Measurements from ENCODE around the gene DBNDD1. TPM values are rescaled to one million over a fixed set of nuclear protein-coding genes. Genes with fewer than 3 reads are reported as not detected.

DBNDD1 gene
- total and polyA plus RNA-seq, 2 donors (not counting 1 experiment from before 2014, with no cell fraction given): 3.1 to 72.1 TPM

DNA sequence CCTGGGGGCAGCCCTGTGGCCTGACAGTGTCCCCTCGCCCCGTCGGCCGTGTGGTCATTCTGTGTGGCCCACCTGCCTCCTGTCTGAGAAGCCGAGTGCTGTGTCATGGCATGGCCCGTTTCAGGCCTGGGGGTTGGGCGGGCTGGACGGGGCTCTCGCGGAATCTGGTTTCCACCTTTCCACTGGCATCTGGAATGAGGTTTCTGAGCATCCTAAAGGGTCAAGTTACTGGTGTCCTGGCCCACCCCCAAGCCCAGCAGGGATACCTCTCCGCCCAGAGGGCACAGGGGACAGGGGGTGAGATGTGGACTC, 7.8 kb downstream of the DBNDD1 start:
- H3K4me2 ChIP-seq (replicated peaks; ENCODE audit: low read depth, low read length, poor library complexity, severe bottlenecking): peak overlapping the region; percentile 40
- CTCF ChIA-PET: interaction anchor here (0.5 to 1.1 kb wide), 2 partner anchors 37 to 47 kb away, joined by 3 read pairs; no protein-coding TSS in a partner anchor
- no peaks in the 10 kb centered on the region for H3K36me3 ChIP-seq (replicated peaks in 1 of 2; ENCODE audit: control extremely low read depth in 1 of 2, control insufficient read depth in 1 of 2, extremely low read depth in 1 of 2, insufficient read depth in 2 of 2, low read length in 1 of 2)
- POLR2A ChIA-PET: interaction anchor here (0.6 kb wide), 1 partner anchor 1325 kb away, joined by 3 read pairs; no protein-coding TSS in a partner anchor
- Mint-ChIP-seq H3K4me1 (peaks cover 65% of the 10 kb centered on the region), H3K27me3 (peaks cover 6% of the 10 kb centered on the region), H3K4me3 (no peak overlapping the region), H3K9me3 (ENCODE audit: insufficient read depth) (no peaks in the 10 kb centered on the region), H3K27ac (no peak overlapping the region)
- intact Hi-C loops (cut with micrococcal nuclease): loop anchor here (10.0 kb wide), 1 partner anchor 87 kb away; the partner anchor contains the start of gene TUBB3
- no peak overlapping the region for H3K9ac ChIP-seq (ENCODE audit: low read length)
- H3K79me2 ChIP-seq (ENCODE audit: control insufficient read depth, insufficient read depth, low read length): no peaks in the 10 kb centered on the region
- ATAC-seq (ENCODE audit: low read depth) (no peak), DNase-seq (no peak)
- TF ChIP-seq EZH2 (IDR thresholded peaks at IDR 0.05; ENCODE audit: borderline replicate concordance, insufficient read depth, low read depth, low read length, poor library complexity, severe bottlenecking): no peak
- H3K27ac ChIP-seq (ENCODE audit: low read length in 2 of 2): no peak overlapping the region
- H4K20me1 ChIP-seq (ENCODE audit: control insufficient read depth, insufficient read depth, low read length, poor library complexity, severe bottlenecking): peaks cover 17% of the 10 kb centered on the region
- H3K4me3 ChIP-seq (ENCODE audit: control extremely low read depth in 1 of 5, extremely low read depth in 1 of 5, insufficient read depth in 1 of 5, low read depth in 2 of 5, low read length in 4 of 5): no peak overlapping the region
- 77% methylated on average over 11 of the region's 11 CpGs for WGBS (ENCODE audit: insufficient coverage)
- peaks cover 54 to 69% of the 10 kb centered on the region in 2 donors for H3K4me1 ChIP-seq (ENCODE audit: control insufficient read depth in 2 of 2, insufficient read depth in 2 of 2, low read length in 2 of 2)
- no peak overlapping the region for H2AFZ ChIP-seq (ENCODE audit: insufficient read depth, low read depth, low read length, poor library complexity, severe bottlenecking)
- H3K9me3 ChIP-seq (ENCODE audit: control extremely low read depth in 1 of 3, control insufficient read depth in 2 of 3, insufficient read depth in 1 of 3, low read length in 2 of 3): peaks cover 0 to 29% (median 3%) of the 10 kb centered on the region in 3 donors
- H3K27me3 ChIP-seq (replicated peaks in 1 of 4; ENCODE audit: control extremely low read depth in 1 of 4, control insufficient read depth in 3 of 4, insufficient read depth in 4 of 4, low read length in 3 of 4): no peaks in the 10 kb centered on the region

- ATAC-seq (ENCODE audit: low read depth): no peak
- Mint-ChIP-seq H3K4me1 (peaks cover 65% of the 10 kb centered on the region), H3K9me3 (ENCODE audit: insufficient read depth) (no peaks in the 10 kb centered on the region), H3K4me3 (peak overlapping the region; percentile 29), H3K27ac (peak overlapping the region; percentile 32), H3K27me3 (peaks cover 6% of the 10 kb centered on the region)
- DNase-seq: no peak
- H3K4me2 ChIP-seq (replicated peaks; ENCODE audit: low read depth, low read length, poor library complexity, severe bottlenecking): peak overlapping the region; percentile 40
- ChIA-PET CTCF (interaction anchor here (0.5 to 1.1 kb wide), 2 partner anchors 37 to 46 kb away, joined by 3 read pairs; no protein-coding TSS in a partner anchor), POLR2A (interaction anchor here (0.6 kb wide), 1 partner anchor 1325 kb away, joined by 3 read pairs; no protein-coding TSS in a partner anchor)
- H3K9ac ChIP-seq (ENCODE audit: low read length): no peak overlapping the region
- intact Hi-C loops (cut with micrococcal nuclease): loop anchor here (10.0 kb wide), 1 partner anchor 86 kb away; the partner anchor contains the start of gene TUBB3
- H3K4me3 ChIP-seq (ENCODE audit: control extremely low read depth in 1 of 5, extremely low read depth in 1 of 5, insufficient read depth in 1 of 5, low read depth in 2 of 5, low read length in 4 of 5): no peak overlapping the region
- no peak overlapping the region for H2AFZ ChIP-seq (ENCODE audit: insufficient read depth, low read depth, low read length, poor library complexity, severe bottlenecking)
- no peaks in the 10 kb centered on the region for H3K27me3 ChIP-seq (replicated peaks in 1 of 4; ENCODE audit: control extremely low read depth in 1 of 4, control insufficient read depth in 3 of 4, insufficient read depth in 4 of 4, low read length in 3 of 4)
- peaks cover 0 to 1% of the 10 kb centered on the region in 2 experiments for H3K36me3 ChIP-seq (replicated peaks in 1 of 2; ENCODE audit: control extremely low read depth in 1 of 2, control insufficient read depth in 1 of 2, extremely low read depth in 1 of 2, insufficient read depth in 2 of 2, low read length in 1 of 2)
- H4K20me1 ChIP-seq (ENCODE audit: control insufficient read depth, insufficient read depth, low read length, poor library complexity, severe bottlenecking): peaks cover 17% of the 10 kb centered on the region
- no peak overlapping the region for H3K27ac ChIP-seq (ENCODE audit: low read length in 2 of 2)
- H3K79me2 ChIP-seq (ENCODE audit: control insufficient read depth, insufficient read depth, low read length): no peaks in the 10 kb centered on the region
- H3K9me3 ChIP-seq (ENCODE audit: control extremely low read depth in 1 of 3, control insufficient read depth in 2 of 3, insufficient read depth in 1 of 3, low read length in 2 of 3): peaks cover 0 to 29% (median 3%) of the 10 kb centered on the region in 3 donors
- TF ChIP-seq, protein P1, sequence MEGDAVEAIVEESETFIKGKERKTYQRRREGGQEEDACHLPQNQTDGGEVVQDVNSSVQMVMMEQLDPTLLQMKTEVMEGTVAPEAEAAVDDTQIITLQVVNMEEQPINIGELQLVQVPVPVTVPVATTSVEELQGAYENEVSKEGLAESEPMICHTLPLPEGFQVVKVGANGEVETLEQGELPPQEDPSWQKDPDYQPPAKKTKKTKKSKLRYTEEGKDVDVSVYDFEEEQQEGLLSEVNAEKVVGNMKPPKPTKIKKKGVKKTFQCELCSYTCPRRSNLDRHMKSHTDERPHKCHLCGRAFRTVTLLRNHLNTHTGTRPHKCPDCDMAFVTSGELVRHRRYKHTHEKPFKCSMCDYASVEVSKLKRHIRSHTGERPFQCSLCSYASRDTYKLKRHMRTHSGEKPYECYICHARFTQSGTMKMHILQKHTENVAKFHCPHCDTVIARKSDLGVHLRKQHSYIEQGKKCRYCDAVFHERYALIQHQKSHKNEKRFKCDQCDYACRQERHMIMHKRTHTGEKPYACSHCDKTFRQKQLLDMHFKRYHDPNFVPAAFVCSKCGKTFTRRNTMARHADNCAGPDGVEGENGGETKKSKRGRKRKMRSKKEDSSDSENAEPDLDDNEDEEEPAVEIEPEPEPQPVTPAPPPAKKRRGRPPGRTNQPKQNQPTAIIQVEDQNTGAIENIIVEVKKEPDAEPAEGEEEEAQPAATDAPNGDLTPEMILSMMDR (IDR thresholded peaks at IDR 0.05): no peak
- no peak for TF ChIP-seq EZH2 (IDR thresholded peaks at IDR 0.05; ENCODE audit: borderline replicate concordance, insufficient read depth, low read depth, low read length, poor library complexity, severe bottlenecking)
- peaks cover 54 to 69% of the 10 kb centered on the region in 2 donors for H3K4me1 ChIP-seq (ENCODE audit: control insufficient read depth in 2 of 2, insufficient read depth in 2 of 2, low read length in 2 of 2)
- WGBS (ENCODE audit: insufficient coverage): 39% methylated on average over 18 of the region's 22 CpGs
Measured at GRCh38 chr16:90010676-90011507, 8.4 kb downstream of the DBNDD1 start.
